CD4-positive, alpha-beta memory T cell (primary cell): ENCODE results near the gene PSMB8. TPM values are rescaled to one million over a fixed set of nuclear protein-coding genes. Genes with fewer than 3 reads are reported as not detected.
A peak's percentile ranks its signal among the peaks of the same experiment; 100 is the strongest.

Experiments used
- CTCF ChIA-PET: fragments of 350-600 bp; sonication (Branson Sonifier 250); formaldehyde crosslinking; loops from one replicate; lab custom pipeline; 2021; ENCODE audit warnings: inconsistent platforms; ENCODE audit not compliant: partially characterized antibody; lab: Charles Lee
- POLR2A ChIA-PET: fragments of 350-600 bp; sonication (Branson Sonifier 250); formaldehyde crosslinking; loops from one replicate; lab custom pipeline; 2021; ENCODE audit not compliant: partially characterized antibody; lab: Charles Lee
- DNase-seq, 5 donors: peaks; one replicate each; pipeline versions ENCODE4 v3.0.0 to v3.0.0-alpha.2; 2020 to 2022; ENCODE audit warnings: mixed read lengths in 1 of 5
- H3K27ac ChIP-seq: one replicate; pipeline ENCODE4 v1.7.0; 2013; ENCODE audit warnings: low read depth, low read length
- H3K27me3 ChIP-seq: 2 replicates; pipeline ENCODE4 v1.7.0; 2013; ENCODE audit warnings: mild to moderate bottlenecking, low read length, moderate library complexity; ENCODE audit not compliant: insufficient read depth
- H3K36me3 ChIP-seq: 2 replicates; pipeline ENCODE4 v1.7.0; 2013; ENCODE audit warnings: mild to moderate bottlenecking, low read length, moderate library complexity; ENCODE audit not compliant: insufficient read depth
- H3K4me1 ChIP-seq: 2 replicates; pipeline ENCODE4 v1.7.0; 2013; ENCODE audit warnings: mild to moderate bottlenecking, low read length, moderate library complexity; ENCODE audit not compliant: insufficient read depth
- H3K4me3 ChIP-seq, 2 donors: one replicate each; pipeline ENCODE4 v1.7.0; 2013; ENCODE audit warnings: low read length in 2 of 2, mild to moderate bottlenecking in 1 of 2
- H3K9me3 ChIP-seq, 2 donors: one replicate each; pipeline ENCODE4 v1.7.0; 2013; ENCODE audit warnings: low read length in 2 of 2, control low read depth in 1 of 2; ENCODE audit not compliant: control insufficient read depth in 1 of 2
- H3K27ac Mint-ChIP-seq, 7 donors: one replicate each; pipeline ENCODE4 v1.8.0; 2020 to 2021; ENCODE audit warnings: mixed read lengths in 7 of 7, mild to moderate bottlenecking in 6 of 7, inconsistent platforms in 3 of 7, moderate library complexity in 3 of 7
- H3K27me3 Mint-ChIP-seq, 2 donors: one replicate each; pipeline ENCODE4 v1.8.0; 2020 to 2021; ENCODE audit warnings: mixed read lengths in 2 of 2
- H3K36me3 Mint-ChIP-seq, 2 donors: one replicate each; pipeline ENCODE4 v1.8.0; 2020 to 2021; ENCODE audit warnings: mixed read lengths in 2 of 2, inconsistent platforms in 1 of 2, mild to moderate bottlenecking in 1 of 2
- H3K4me1 Mint-ChIP-seq, 4 donors: one replicate each; pipeline ENCODE4 v1.8.0; 2020 to 2021; ENCODE audit warnings: mixed read lengths in 4 of 4, mild to moderate bottlenecking in 1 of 4
- H3K4me3 Mint-ChIP-seq, 8 donors: one replicate each; pipeline ENCODE4 v1.8.0; 2020 to 2021; ENCODE audit warnings: mixed read lengths in 8 of 8, mild to moderate bottlenecking in 7 of 8, moderate library complexity in 6 of 8, inconsistent platforms in 3 of 8
- H3K9me3 Mint-ChIP-seq, 8 donors: one replicate each; pipeline ENCODE4 v1.8.0; 2020 to 2021; ENCODE audit warnings: mixed read lengths in 8 of 8, mild to moderate bottlenecking in 5 of 8, inconsistent platforms in 3 of 8, moderate library complexity in 1 of 8
- intact Hi-C: fragments of 100-400 bp; cut with micrococcal nuclease; formaldehyde crosslinking; loops from one replicate; pipeline ENCODE4 v1.15.1; 2023
- polyA plus RNA-seq, 2 donors: library from polyadenylated mRNA; unstranded; fragments of 300-500 nt; fragmentation: Illumina TruSeq; gene quantifications; one replicate each; pipeline ENCODE4 v1.2.3, GENCODE V29; 2021
- total RNA-seq, 2 experiments: library from RNA; stranded (reverse); gene quantifications; one replicate each; pipeline ENCODE4 v1.2.3, GENCODE V29; 2021

PSMB8 gene
- total and polyA plus RNA-seq, 4 experiments from 2014 or later = 134 to 426 (median 251) TPM

DNA sequence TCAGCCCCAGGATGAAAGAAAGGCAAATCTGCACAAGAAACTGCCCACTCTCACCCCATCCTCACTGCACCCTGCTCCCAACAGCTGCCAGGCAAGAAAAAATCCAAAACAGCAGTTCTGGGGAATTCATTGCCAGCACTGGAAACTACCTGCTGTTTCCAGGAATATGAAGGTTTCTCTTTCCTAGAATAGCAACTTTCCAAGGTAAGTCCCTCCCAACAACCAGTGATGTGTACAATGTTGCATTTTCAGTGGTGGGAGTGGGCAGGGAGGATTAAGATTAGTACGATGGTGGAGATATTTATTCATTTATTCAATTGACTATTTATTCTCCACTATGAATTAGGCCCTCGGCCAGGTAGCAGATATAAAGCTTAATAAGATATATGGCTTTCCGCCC lies 16.8 kb downstream of the PSMB8 start:
- H3K27ac ChIP-seq = no peak overlapping the region
- CTCF ChIA-PET = interaction anchor here (1.1 to 5.1 kb wide), 3 partner anchors 11 to 158 kb away, joined by 5 to 55 read pairs (median 34); partner anchors contain the start of gene TAP2
- peaks cover 39 to 50% of the 10 kb centered on the region in 2 donors for H3K36me3 Mint-ChIP-seq
- no peaks in the 10 kb centered on the region for H3K27me3 Mint-ChIP-seq
- no peak overlapping the region for H3K4me3 Mint-ChIP-seq
- no peak for DNase-seq
- peaks cover 0 to 7% (median 5%) of the 10 kb centered on the region in 4 donors for H3K4me1 Mint-ChIP-seq
- intact Hi-C loops = no loop called here
- H3K9me3 Mint-ChIP-seq = no peaks in the 10 kb centered on the region
- peaks cover 32% of the 10 kb centered on the region for H3K36me3 ChIP-seq
- POLR2A ChIA-PET = interaction anchor here (0.6 to 3.7 kb wide), 7 partner anchors 11 to 401 kb away, joined by 3 to 20 read pairs (median 7); partner anchors contain the start of genes PSMB8, PSMB9, TAP1 and TAP2
- no peak overlapping the region for H3K4me3 ChIP-seq
- H3K9me3 ChIP-seq = no peaks in the 10 kb centered on the region
- no peaks in the 10 kb centered on the region for H3K4me1 ChIP-seq
- H3K27ac Mint-ChIP-seq = peak overlapping the region in 2 of 7 donors; percentile 12 to 78
- no peaks in the 10 kb centered on the region for H3K27me3 ChIP-seq

DNA sequence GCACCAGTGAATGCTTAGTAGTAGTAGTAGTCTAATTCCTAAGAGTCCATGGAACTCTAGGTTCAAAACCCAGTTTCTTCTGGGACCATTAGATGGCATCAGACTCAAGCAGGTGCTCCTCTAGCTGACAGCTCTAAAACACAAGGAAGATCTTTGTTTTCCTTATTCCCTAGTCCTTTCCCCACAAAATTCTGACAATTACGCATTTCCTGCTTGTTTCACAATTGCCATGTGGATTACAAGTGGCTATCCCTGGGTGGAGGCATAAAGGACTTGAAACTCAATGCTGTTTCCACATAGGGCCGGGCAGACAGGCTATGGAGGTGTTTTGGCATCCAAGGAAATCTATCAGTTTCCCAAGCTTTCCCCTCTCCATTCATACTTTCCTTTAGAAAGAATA lies 17.9 kb downstream of the PSMB8 start:
- Histone ChIP-seq H3K27ac (no peak overlapping the region), H3K36me3 (peaks cover 22% of the 10 kb centered on the region), H3K4me3 (no peak overlapping the region), H3K9me3 (no peaks in the 10 kb centered on the region), H3K27me3 (no peaks in the 10 kb centered on the region), H3K4me1 (no peaks in the 10 kb centered on the region)
- intact Hi-C loops = loop anchor here (1.0 kb wide), 1 partner anchor 42 kb away; no protein-coding TSS in a partner anchor
- Mint-ChIP-seq H3K27ac (peak overlapping the region in 1 of 7 donors; percentile 13), H3K9me3 (no peaks in the 10 kb centered on the region), H3K4me1 (peaks cover 0 to 4% (median 0%) of the 10 kb centered on the region in 4 donors), H3K36me3 (peaks cover 29 to 39% of the 10 kb centered on the region in 2 donors), H3K27me3 (no peaks in the 10 kb centered on the region), H3K4me3 (no peak overlapping the region)
- CTCF ChIA-PET = interaction anchor here (0.6 to 5.1 kb wide), 5 partner anchors 12 to 117 kb away, joined by 3 to 55 read pairs (median 3); partner anchors contain the start of gene TAP2
- POLR2A ChIA-PET = interaction anchor here (0.7 to 3.7 kb wide), 3 partner anchors 12 to 42 kb away, joined by 4 to 16 read pairs (median 8); partner anchors contain the start of gene TAP2
- no peak for DNase-seq

DNA sequence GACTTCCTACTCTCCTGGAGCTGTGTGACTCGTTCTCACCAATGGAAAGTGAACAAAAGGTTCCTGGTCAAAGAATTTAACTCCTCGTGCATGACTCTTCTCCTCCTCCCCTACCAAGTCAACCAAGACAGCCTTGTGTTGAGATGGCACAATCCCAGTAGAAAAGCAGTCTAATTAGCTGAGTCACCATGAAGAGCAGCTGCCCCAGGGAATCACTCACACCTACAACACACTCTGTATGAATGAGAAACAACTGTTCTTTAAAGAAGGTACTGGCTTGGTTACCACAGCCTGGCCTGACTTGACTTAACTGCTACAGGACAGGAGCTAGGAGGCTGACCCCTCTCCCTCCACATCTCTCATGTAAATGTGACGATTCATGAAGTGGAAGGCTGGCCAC lies 24.1 kb downstream of the PSMB8 start:
- intact Hi-C loops = no loop called here
- Histone ChIP-seq H3K36me3 (no peaks in the 10 kb centered on the region), H3K27me3 (no peaks in the 10 kb centered on the region), H3K4me3 (no peak overlapping the region), H3K9me3 (no peaks in the 10 kb centered on the region), H3K27ac (no peak overlapping the region), H3K4me1 (no peaks in the 10 kb centered on the region)
- Mint-ChIP-seq H3K4me1 (no peaks in the 10 kb centered on the region), H3K36me3 (no peaks in the 10 kb centered on the region), H3K27ac (peak overlapping the region in 2 of 7 donors; percentile 7 to 48), H3K27me3 (no peaks in the 10 kb centered on the region), H3K9me3 (no peaks in the 10 kb centered on the region), H3K4me3 (no peak overlapping the region)
- ChIA-PET POLR2A (no interaction called here), CTCF (interaction anchor here (0.8 to 1.8 kb wide), 3 partner anchors 22 to 407 kb away, joined by 3 to 4 read pairs (median 3); no protein-coding TSS in a partner anchor)
- no peak for DNase-seq

DNA sequence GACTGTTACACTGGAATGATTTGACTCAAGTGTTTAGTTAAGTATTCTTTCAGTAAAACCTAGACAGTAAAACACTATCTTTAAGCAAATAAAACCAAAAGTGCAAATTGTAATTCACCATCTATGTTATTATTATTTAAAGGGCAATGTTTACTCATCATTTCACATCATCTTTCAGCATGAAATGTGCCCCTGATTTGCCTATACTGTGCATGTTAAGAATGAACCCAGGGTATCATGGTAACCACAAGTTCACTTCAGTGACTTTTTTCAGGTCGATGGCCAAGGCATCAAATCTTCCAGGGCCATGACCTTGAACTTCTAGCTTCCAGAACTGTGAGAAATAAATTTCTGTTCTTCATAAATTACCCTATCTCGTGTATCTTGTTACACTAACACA lies 25.0 kb downstream of the PSMB8 start:
- intact Hi-C loops = no loop called here

DNA sequence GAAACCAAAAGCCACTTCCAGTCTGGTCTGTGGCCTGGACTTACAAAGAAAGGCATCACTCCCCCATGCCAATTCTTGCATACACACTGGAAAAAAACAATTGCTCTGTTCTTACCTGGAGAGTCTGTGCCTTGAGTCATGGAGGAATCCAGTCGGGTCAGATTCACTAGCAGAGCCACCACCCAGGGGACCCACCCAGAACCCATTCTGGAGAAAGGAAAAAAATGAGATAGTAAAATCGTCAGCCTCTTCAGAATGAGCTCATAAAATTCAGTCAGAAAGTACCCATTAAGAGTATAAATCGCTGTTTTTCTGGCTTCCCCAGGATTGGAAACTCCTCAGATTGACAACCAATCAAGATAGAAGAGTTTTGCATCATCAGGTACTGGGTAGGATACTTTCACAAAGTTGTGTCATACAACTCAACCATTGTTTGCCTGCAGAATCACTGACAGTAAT lies 27.1 kb downstream of the PSMB8 start, which contains the start of gene HLA-DOB:
Gene HLA-DOB, minus strand, starts transcription at position 257 of the 459 bp plus-strand sequence. Its CDS starts 51 bp downstream, at position 206.
- POLR2A ChIA-PET = no interaction called here
- Mint-ChIP-seq H3K9me3 (no peaks in the 10 kb centered on the region), H3K27me3 (no peaks in the 10 kb centered on the region), H3K27ac (no peak within 1 kb of the TSS), H3K36me3 (peaks cover 0 to 5% of the 10 kb centered on the region in 2 donors), H3K4me1 (no peaks in the 10 kb centered on the region), H3K4me3 (no peak within 1 kb of the TSS)
- no peaks in the 10 kb centered on the region for H3K36me3 ChIP-seq
- no peaks in the 10 kb centered on the region for H3K9me3 ChIP-seq
- H3K27me3 ChIP-seq = no peaks in the 10 kb centered on the region
- no peak within 1 kb of the TSS for H3K4me3 ChIP-seq
- DNase-seq = peak in 2 of 5 donors; percentile 32 to 33
- H3K4me1 ChIP-seq = no peaks in the 10 kb centered on the region
- CTCF ChIA-PET = no interaction called here
- H3K27ac ChIP-seq = no peak within 1 kb of the TSS
- intact Hi-C loops = no loop called here

More for the DNA sequence above, 25.0 kb downstream of the PSMB8 start:
- no peak overlapping the region for H3K4me3 Mint-ChIP-seq
- no peaks in the 10 kb centered on the region for H3K27me3 Mint-ChIP-seq
- H3K9me3 Mint-ChIP-seq = no peaks in the 10 kb centered on the region
- Histone ChIP-seq H3K27ac (no peak overlapping the region), H3K27me3 (no peaks in the 10 kb centered on the region), H3K4me1 (no peaks in the 10 kb centered on the region), H3K9me3 (no peaks in the 10 kb centered on the region), H3K4me3 (no peak overlapping the region), H3K36me3 (no peaks in the 10 kb centered on the region)
- no peak for DNase-seq
- ChIA-PET CTCF (no interaction called here), POLR2A (no interaction called here)
- no peaks in the 10 kb centered on the region for H3K4me1 Mint-ChIP-seq
- peaks cover 0 to 5% of the 10 kb centered on the region in 2 donors for H3K36me3 Mint-ChIP-seq
- peak overlapping the region in 1 of 7 donors; percentile 70 for H3K27ac Mint-ChIP-seq

DNA sequence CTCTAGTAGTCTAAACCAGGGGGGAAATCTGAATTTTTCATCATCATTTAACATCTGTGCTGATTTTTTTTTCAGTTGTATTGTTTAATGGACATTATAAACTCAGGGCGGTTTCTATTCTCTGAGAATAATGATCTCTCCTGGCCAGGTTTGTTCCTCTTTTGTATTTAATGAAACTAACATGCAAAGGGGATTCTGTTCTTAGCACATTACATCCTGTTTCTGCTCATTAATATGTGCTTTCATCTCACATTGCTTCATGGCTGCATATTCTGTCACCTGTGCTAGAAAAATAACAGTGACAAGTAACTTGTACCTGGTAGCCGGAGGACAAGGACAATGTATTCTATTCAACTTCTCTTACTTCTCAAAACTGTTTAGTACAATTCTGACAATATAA lies 27.9 kb downstream of the PSMB8 start:
- H3K4me3 Mint-ChIP-seq = no peak overlapping the region
- Histone ChIP-seq H3K4me3 (no peak overlapping the region), H3K27me3 (no peaks in the 10 kb centered on the region), H3K9me3 (no peaks in the 10 kb centered on the region), H3K36me3 (no peaks in the 10 kb centered on the region), H3K4me1 (no peaks in the 10 kb centered on the region), H3K27ac (no peak overlapping the region)
- H3K27me3 Mint-ChIP-seq = no peaks in the 10 kb centered on the region
- CTCF ChIA-PET = no interaction called here
- POLR2A ChIA-PET = no interaction called here
- no peaks in the 10 kb centered on the region for H3K4me1 Mint-ChIP-seq
- intact Hi-C loops = no loop called here
- no peak for DNase-seq
- no peak overlapping the region for H3K27ac Mint-ChIP-seq
- H3K36me3 Mint-ChIP-seq = peaks cover 0 to 5% of the 10 kb centered on the region in 2 donors
- H3K9me3 Mint-ChIP-seq = no peaks in the 10 kb centered on the region

DNA sequence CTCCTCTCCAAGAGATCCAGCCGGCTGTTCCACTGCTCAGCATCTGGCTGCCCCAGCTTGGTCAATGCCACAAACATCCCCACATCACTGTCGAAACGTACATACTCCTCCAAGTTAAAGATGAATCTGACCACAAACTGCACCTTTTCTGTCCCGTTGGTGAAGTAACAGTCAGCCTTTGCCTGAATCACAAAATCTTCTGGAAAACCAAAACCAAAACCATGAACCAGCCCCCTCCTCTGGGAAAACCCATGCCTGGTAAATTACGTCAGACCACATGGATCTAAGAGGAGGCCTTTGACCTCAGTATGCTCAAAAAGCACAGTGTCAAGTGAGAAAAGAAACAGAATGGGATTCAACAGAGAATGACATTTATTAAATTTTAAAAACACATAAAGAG lies 28.7 kb downstream of the PSMB8 start:
- no peak overlapping the region for H3K27ac Mint-ChIP-seq
- CTCF ChIA-PET = no interaction called here
- H3K4me1 Mint-ChIP-seq = no peaks in the 10 kb centered on the region

More for the DNA sequence above, 28.7 kb downstream of the PSMB8 start:
- no peaks in the 10 kb centered on the region for H3K4me1 ChIP-seq
- DNase-seq = no peak
- H3K9me3 ChIP-seq = no peaks in the 10 kb centered on the region
- no peak overlapping the region for H3K4me3 ChIP-seq
- intact Hi-C loops = no loop called here
- no peaks in the 10 kb centered on the region for H3K27me3 ChIP-seq
- Mint-ChIP-seq H3K9me3 (no peaks in the 10 kb centered on the region), H3K36me3 (peaks cover 0 to 5% of the 10 kb centered on the region in 2 donors), H3K4me3 (no peak overlapping the region), H3K27me3 (peaks cover 0 to 2% of the 10 kb centered on the region in 2 donors)
- H3K27ac ChIP-seq = no peak overlapping the region
- POLR2A ChIA-PET = no interaction called here
- no peaks in the 10 kb centered on the region for H3K36me3 ChIP-seq
